Kasumi-1 (cell line): ENCODE data around the gene MSRB1.
"Not testable (repeated sequence)": the region's sequence is repeated elsewhere in the genome, so short reads cannot be mapped to it uniquely, and the experiment has no call there.

Experiments
- DNase-seq, 2 experiments: peaks; one replicate each; lab custom pipeline; 2025; lab: John Stamatoyannopoulos, UW

Gene MSRB1

GRCh38 chr16:1978476-1979120 lies 35.6 kb upstream of the MSRB1 start:
- no peak for DNase-seq

- no peak for DNase-seq
Observed at GRCh38 chr16:1977875-1978268, 34.9 kb upstream of the MSRB1 start.

- no peak for DNase-seq
Observed at GRCh38 chr16:1976951-1977874, 34.2 kb upstream of the MSRB1 start.

- no peak for DNase-seq
Observed at GRCh38 chr16:1976216-1976520, 33.2 kb upstream of the MSRB1 start.

GRCh38 chr16:1975432-1976215 lies 32.6 kb upstream of the MSRB1 start:
- DNase-seq = no peak

GRCh38 chr16:1974157-1975070 lies 31.4 kb upstream of the MSRB1 start:
- no peak for DNase-seq

GRCh38 chr16:1973461-1974156 lies 30.6 kb upstream of the MSRB1 start:
- no peak for DNase-seq

GRCh38 chr16:1972490-1972877 lies 29.5 kb upstream of the MSRB1 start:
- no peak for DNase-seq

- peak; percentile 62 to 73 for DNase-seq
Observed at GRCh38 chr16:1971796-1972489, 28.9 kb upstream of the MSRB1 start, which contains the start of gene TBL3. Gene TBL3 (plus strand): TSS chr16:1972053. CDS start chr16:1972165, 112 bp downstream.

GRCh38 chr16:1968146-1968953 lies 25.4 kb upstream of the MSRB1 start:
- DNase-seq = no peak

- no peak for DNase-seq
Observed at GRCh38 chr16:1966460-1966859, 23.5 kb upstream of the MSRB1 start, which contains the start of gene RNF151. Gene RNF151 (plus strand): TSS chr16:1966856. CDS start chr16:1966882, 26 bp downstream.

- DNase-seq = no peak
Observed at GRCh38 chr16:1965396-1966001, 22.5 kb upstream of the MSRB1 start.

- peak; percentile 83 to 84 for DNase-seq
Observed at GRCh38 chr16:1964506-1965395, 21.8 kb upstream of the MSRB1 start, which contains the start of gene RPS2. Gene RPS2 (minus strand): TSS chr16:1964826. CDS start chr16:1964625, 201 bp downstream.

- DNase-seq = no peak
Observed at GRCh38 chr16:1963806-1964505, 21.0 kb upstream of the MSRB1 start.

GRCh38 chr16:1962161-1963153 lies 19.5 kb upstream of the MSRB1 start:
- not testable (repeated sequence) for DNase-seq

- peak in 1 of 2 experiments; percentile 39 for DNase-seq
Observed at GRCh38 chr16:1961651-1962067, 18.7 kb upstream of the MSRB1 start.
